GM19328 (cell line): ENCODE measurements around the gene DUSP9.

Experiments
- ATAC-seq: cut with Tn5 transposase; IDR thresholded peaks from one replicate; pipeline ENCODE4 v1.9.1; 2021; ENCODE audit warnings: mild to moderate bottlenecking, moderate library complexity; ENCODE audit not compliant: unreplicated experiment

Gene DUSP9

GRCh38 chrX:153647461-153648357, 706 bp downstream of the DUSP9 start:
- ATAC-seq = no peak

GRCh38 chrX:153648358-153649177, 1.6 kb downstream of the DUSP9 start:
- no peak for ATAC-seq

DNA sequence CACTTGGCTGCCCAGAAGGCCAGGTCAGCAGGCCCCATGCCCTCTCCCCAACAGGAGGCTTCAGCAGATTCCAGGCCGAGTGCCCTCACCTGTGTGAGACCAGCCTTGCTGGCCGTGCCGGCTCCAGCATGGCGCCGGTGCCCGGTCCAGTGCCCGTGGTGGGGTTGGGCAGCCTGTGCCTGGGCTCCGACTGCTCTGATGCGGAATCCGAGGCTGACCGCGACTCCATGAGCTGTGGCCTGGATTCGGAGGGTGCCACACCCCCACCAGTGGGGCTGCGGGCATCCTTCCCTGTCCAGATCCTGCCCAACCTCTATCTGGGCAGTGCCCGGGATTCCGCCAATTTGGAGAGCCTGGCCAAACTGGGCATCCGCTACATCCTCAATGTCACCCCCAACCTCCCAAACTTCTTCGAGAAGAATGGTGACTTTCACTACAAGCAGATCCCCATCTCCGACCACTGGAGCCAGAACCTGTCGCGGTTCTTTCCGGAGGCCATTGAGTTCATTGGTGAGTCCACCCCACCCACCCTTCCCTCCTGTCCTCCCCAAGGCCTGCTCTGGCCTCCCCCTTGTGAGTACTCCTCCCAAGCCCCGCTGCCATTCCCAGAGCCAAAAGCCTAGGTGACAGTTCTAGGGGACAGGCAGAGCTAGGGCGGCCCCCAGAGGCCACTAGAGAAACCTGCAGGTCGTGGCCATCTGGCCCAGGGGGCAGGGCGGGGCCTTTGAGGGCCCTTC, 2.3 kb downstream of the DUSP9 start:
- ATAC-seq = no peak

- ATAC-seq = no peak
Measured at GRCh38 chrX:153649915-153650782, 3.1 kb downstream of the DUSP9 start.

GRCh38 chrX:153650959-153651358, 4.0 kb downstream of the DUSP9 start:
- ATAC-seq = no peak

- no peak for ATAC-seq
Measured at GRCh38 chrX:153651540-153652079, 4.6 kb downstream of the DUSP9 start.

- no peak for ATAC-seq
Measured at GRCh38 chrX:153653556-153653955, 6.6 kb downstream of the DUSP9 start.

GRCh38 chrX:153657161-153657560, 10.2 kb downstream of the DUSP9 start:
- ATAC-seq = no peak

- ATAC-seq = no peak
Measured at GRCh38 chrX:153659268-153659667, 12.3 kb downstream of the DUSP9 start.

DNA sequence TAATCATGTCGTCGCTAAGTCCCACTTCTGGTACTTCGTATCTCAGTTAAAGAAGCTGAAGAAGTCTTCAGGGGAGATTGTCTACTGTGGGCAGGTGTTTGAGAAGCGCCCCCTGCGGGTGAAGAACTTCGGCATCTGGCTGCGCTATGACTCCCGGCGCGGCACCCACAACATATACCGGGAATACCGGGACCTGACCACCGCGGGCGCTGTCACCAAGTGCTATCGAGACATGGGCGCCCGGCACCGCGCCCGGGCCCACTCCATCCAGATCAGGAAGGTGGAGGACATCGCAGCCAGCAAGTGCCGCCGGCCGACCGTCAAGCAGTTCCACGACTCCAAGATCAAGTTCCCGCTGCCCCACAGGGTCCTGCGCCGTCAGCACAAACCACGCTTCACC, 15.3 kb downstream of the DUSP9 start:
- no peak for ATAC-seq

DNA sequence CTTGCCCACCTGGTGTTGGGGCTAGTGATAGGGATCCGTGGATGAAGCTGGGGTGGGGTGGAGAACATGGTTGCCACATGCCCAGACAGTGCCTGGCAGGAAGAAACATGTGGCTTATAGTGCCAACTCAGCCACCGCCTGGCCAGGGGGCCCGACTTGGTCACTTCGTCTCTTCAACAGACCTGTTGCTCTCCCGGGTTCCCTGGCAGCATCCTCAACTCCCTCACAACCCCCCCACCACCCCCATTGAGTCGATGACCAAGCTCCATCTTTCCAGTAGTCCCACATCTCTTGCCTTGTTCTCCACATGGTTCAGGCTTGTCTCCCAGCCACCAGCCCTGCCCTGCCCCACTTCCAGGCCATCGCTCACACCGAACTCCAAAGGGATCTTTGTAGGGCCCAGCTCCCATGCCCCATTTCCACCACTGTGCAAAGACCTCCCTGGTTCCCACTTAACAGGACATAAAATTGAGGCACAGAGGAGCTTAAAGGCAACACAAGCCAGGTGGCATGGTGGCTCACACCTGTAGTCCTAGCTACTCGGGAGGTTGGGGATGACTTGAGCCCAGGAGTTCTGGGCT, 18.8 kb downstream of the DUSP9 start:
- ATAC-seq = no peak

- ATAC-seq = no peak
Measured at GRCh38 chrX:153667281-153667955, 20.4 kb downstream of the DUSP9 start.

DNA sequence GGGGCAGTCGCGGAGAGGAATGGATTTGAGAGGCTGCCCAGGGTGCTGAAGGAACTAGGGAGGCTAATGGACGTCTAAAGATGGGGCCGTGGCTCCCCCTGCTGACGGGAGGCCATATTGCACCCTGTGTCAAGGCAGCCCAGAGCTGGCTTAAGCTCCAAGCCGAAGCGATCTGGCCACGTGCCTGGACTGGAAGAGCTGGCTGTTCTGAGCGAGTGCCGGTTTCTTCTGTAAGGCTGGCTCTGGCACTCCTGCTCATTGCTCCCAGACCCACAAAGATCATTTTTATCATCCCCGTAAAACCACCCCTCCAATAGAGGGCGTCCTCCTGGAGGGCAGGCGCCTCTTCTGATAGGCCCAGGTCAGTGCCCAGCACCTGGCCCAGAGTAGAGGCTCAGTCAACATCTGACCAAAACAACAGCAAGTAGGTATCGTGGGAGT, 21.0 kb downstream of the DUSP9 start:
- ATAC-seq = no peak

DNA sequence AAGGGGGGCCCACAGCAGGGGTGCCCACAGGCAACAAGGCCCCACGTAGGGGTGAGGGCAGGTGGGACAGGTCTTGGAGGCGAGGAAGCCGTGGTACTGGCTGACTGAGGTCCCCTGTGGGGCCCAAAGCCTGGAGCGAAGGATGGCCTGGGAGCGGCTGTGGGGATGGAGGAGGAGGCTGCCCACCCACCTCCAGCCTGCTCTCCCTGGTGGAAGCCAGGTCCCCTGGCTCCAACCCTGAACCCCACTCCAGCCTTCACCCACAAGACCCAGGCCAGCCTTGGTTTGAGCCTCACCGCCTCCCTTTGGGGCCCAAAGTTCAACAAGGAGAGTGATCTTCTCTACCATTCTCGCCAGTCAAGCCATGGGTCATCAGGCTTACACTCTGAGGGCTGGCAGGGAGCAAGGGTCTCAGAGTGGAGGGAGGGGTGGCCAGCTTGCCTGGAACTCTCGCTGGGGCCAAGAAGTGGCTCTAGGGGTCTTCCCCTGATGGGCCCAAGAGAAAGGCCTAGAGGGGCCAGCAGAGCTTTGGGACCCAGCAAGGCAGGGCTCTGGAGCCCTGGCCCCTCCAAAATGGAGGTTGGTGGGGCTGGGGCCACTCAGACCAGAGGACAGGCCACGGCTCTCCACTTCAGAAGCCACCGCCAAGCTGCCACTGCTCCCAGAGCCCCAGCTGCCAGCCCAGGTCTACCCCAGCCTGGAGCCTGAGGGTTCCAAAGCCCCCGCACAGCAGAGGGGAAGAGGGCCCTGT, 21.6 kb downstream of the DUSP9 start:
- no peak for ATAC-seq

DNA sequence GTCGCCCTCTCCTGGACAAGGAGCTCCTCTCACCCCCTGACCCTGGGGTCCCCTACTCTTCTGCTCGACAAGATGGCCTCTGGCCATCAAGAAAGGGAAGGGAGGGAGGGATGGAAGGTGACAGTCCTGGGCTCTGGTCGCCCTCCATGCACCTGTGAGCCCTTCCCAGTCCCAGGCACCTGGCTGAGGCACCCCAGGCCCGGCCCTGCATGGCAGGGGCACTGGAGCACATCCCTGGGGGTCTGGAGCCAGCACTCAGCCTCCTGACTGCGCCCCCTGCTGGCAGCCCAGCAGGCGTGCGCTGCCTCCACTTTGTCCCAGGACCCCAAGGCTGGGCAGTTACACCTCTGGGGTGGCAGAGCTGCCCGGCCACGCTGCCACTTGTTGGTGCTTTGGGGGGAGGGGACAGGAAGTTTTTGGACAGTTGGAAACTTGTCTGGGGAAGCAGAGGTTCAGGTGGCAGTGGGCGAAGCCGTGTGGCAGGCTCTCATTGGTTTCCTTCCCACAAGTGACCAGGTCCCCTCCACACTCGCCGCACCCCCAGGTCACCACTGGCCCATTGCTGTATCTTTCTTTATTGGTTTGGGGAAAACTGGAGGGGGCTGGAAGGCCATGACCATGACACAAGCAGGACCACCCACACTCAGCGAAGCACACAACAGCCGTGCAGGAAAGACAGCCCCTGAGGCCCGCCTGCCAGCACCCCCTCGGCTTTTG, 22.3 kb downstream of the DUSP9 start:
- no peak for ATAC-seq

- ATAC-seq = no peak
Measured at GRCh38 chrX:153669901-153670731, 23.1 kb downstream of the DUSP9 start.
